T-helper 1 cell treated with Interleukin-12 subunit alpha and Interleukin-12 subunit beta and Interleukin-4 antibody, amounts not matched to agents 30 μg/mL and 1 μg/mL, for 36 hours (primary cell): ENCODE data around the gene LOC128125822.

Source experiments
- H3K27ac Mint-ChIP-seq: one replicate; pipeline ENCODE4 v1.8.0; 2021; ENCODE audit warnings: mild to moderate bottlenecking, mixed read lengths
- H3K27me3 Mint-ChIP-seq: one replicate; pipeline ENCODE4 v1.8.0; 2021; ENCODE audit warnings: low read depth, mixed read lengths
- H3K36me3 Mint-ChIP-seq: one replicate; pipeline ENCODE4 v1.8.0; 2021; ENCODE audit warnings: low read depth, mixed read lengths
- H3K4me1 Mint-ChIP-seq: one replicate; pipeline ENCODE4 v1.8.0; 2021; ENCODE audit warnings: low read depth, mixed read lengths
- H3K4me3 Mint-ChIP-seq: one replicate; pipeline ENCODE4 v1.8.0; 2021; ENCODE audit warnings: mild to moderate bottlenecking, moderate library complexity, mixed read lengths
- H3K9me3 Mint-ChIP-seq: one replicate; pipeline ENCODE4 v1.8.0; 2021; ENCODE audit warnings: mixed read lengths

Gene LOC128125822

GRCh38 chr6:63543001-63543400, 29.3 kb upstream of the LOC128125822 start:
- Mint-ChIP-seq H3K9me3 (no peaks in the 10 kb centered on the region), H3K36me3 (no peaks in the 10 kb centered on the region), H3K4me1 (peaks cover 1% of the 10 kb centered on the region), H3K4me3 (no peak overlapping the region), H3K27ac (no peak overlapping the region), H3K27me3 (peaks cover 42% of the 10 kb centered on the region)

- H3K36me3 Mint-ChIP-seq = no peaks in the 10 kb centered on the region
- H3K4me1 Mint-ChIP-seq = peaks cover 1% of the 10 kb centered on the region
- no peak overlapping the region for H3K27ac Mint-ChIP-seq
- no peak overlapping the region for H3K4me3 Mint-ChIP-seq
- H3K27me3 Mint-ChIP-seq = peaks cover 44% of the 10 kb centered on the region
- H3K9me3 Mint-ChIP-seq = no peaks in the 10 kb centered on the region
These were observed 28.3 kb upstream of the LOC128125822 start for GRCh38 chr6:63543982-63544381.

- no peak overlapping the region for H3K27ac Mint-ChIP-seq
- H3K4me1 Mint-ChIP-seq = peaks cover 1% of the 10 kb centered on the region
- no peaks in the 10 kb centered on the region for H3K9me3 Mint-ChIP-seq
- peaks cover 37% of the 10 kb centered on the region for H3K27me3 Mint-ChIP-seq
- no peaks in the 10 kb centered on the region for H3K36me3 Mint-ChIP-seq
- no peak overlapping the region for H3K4me3 Mint-ChIP-seq
These were observed 26.0 kb upstream of the LOC128125822 start for GRCh38 chr6:63546236-63546635.

GRCh38 chr6:63546697-63547096, 25.6 kb upstream of the LOC128125822 start:
- H3K4me1 Mint-ChIP-seq = peaks cover 1% of the 10 kb centered on the region
- H3K27me3 Mint-ChIP-seq = peaks cover 33% of the 10 kb centered on the region
- H3K4me3 Mint-ChIP-seq = no peak overlapping the region
- H3K36me3 Mint-ChIP-seq = no peaks in the 10 kb centered on the region
- H3K27ac Mint-ChIP-seq = no peak overlapping the region
- no peaks in the 10 kb centered on the region for H3K9me3 Mint-ChIP-seq

GRCh38 chr6:63549076-63549475, 23.2 kb upstream of the LOC128125822 start:
- Mint-ChIP-seq H3K36me3 (no peaks in the 10 kb centered on the region), H3K9me3 (no peaks in the 10 kb centered on the region), H3K27ac (no peak overlapping the region), H3K4me3 (no peak overlapping the region), H3K27me3 (peaks cover 13% of the 10 kb centered on the region), H3K4me1 (no peaks in the 10 kb centered on the region)

GRCh38 chr6:63553208-63553607, 19.1 kb upstream of the LOC128125822 start:
- Mint-ChIP-seq H3K27me3 (peaks cover 9% of the 10 kb centered on the region), H3K36me3 (no peaks in the 10 kb centered on the region), H3K9me3 (no peaks in the 10 kb centered on the region), H3K4me1 (no peaks in the 10 kb centered on the region), H3K4me3 (no peak overlapping the region), H3K27ac (no peak overlapping the region)

GRCh38 chr6:63553900-63554299, 18.4 kb upstream of the LOC128125822 start:
- Mint-ChIP-seq H3K4me1 (no peaks in the 10 kb centered on the region), H3K27ac (no peak overlapping the region), H3K27me3 (peaks cover 12% of the 10 kb centered on the region), H3K4me3 (no peak overlapping the region), H3K9me3 (no peaks in the 10 kb centered on the region), H3K36me3 (no peaks in the 10 kb centered on the region)

GRCh38 chr6:63554782-63555181, 17.5 kb upstream of the LOC128125822 start:
- Mint-ChIP-seq H3K36me3 (no peaks in the 10 kb centered on the region), H3K4me3 (no peak overlapping the region), H3K27ac (no peak overlapping the region), H3K4me1 (no peaks in the 10 kb centered on the region), H3K27me3 (peaks cover 12% of the 10 kb centered on the region), H3K9me3 (no peaks in the 10 kb centered on the region)

GRCh38 chr6:63556369-63556768, 15.9 kb upstream of the LOC128125822 start:
- H3K36me3 Mint-ChIP-seq = no peaks in the 10 kb centered on the region
- no peaks in the 10 kb centered on the region for H3K4me1 Mint-ChIP-seq
- H3K27ac Mint-ChIP-seq = no peak overlapping the region
- no peak overlapping the region for H3K4me3 Mint-ChIP-seq
- no peaks in the 10 kb centered on the region for H3K9me3 Mint-ChIP-seq
- peaks cover 15% of the 10 kb centered on the region for H3K27me3 Mint-ChIP-seq

- Mint-ChIP-seq H3K27me3 (peaks cover 17% of the 10 kb centered on the region), H3K4me3 (no peak overlapping the region), H3K4me1 (peaks cover 1% of the 10 kb centered on the region), H3K36me3 (no peaks in the 10 kb centered on the region), H3K27ac (no peak overlapping the region), H3K9me3 (no peaks in the 10 kb centered on the region)
These were observed 14.0 kb upstream of the LOC128125822 start for GRCh38 chr6:63558278-63558677.

GRCh38 chr6:63560801-63561287, 11.4 kb upstream of the LOC128125822 start:
- peaks cover 17% of the 10 kb centered on the region for H3K27me3 Mint-ChIP-seq
- H3K27ac Mint-ChIP-seq = no peak overlapping the region
- H3K4me3 Mint-ChIP-seq = no peak overlapping the region
- H3K36me3 Mint-ChIP-seq = no peaks in the 10 kb centered on the region
- H3K4me1 Mint-ChIP-seq = peaks cover 3% of the 10 kb centered on the region
- H3K9me3 Mint-ChIP-seq = no peaks in the 10 kb centered on the region

- Mint-ChIP-seq H3K9me3 (no peaks in the 10 kb centered on the region), H3K4me3 (no peak overlapping the region), H3K36me3 (no peaks in the 10 kb centered on the region), H3K27ac (no peak overlapping the region), H3K4me1 (peaks cover 3% of the 10 kb centered on the region), H3K27me3 (peaks cover 15% of the 10 kb centered on the region)
These were observed 11.0 kb upstream of the LOC128125822 start for GRCh38 chr6:63561288-63561687.

GRCh38 chr6:63563235-63563634, 9.0 kb upstream of the LOC128125822 start:
- H3K4me3 Mint-ChIP-seq = no peak overlapping the region
- peaks cover 7% of the 10 kb centered on the region for H3K27me3 Mint-ChIP-seq
- peaks cover 1% of the 10 kb centered on the region for H3K36me3 Mint-ChIP-seq
- H3K27ac Mint-ChIP-seq = no peak overlapping the region
- no peaks in the 10 kb centered on the region for H3K9me3 Mint-ChIP-seq
- H3K4me1 Mint-ChIP-seq = peaks cover 3% of the 10 kb centered on the region

- Mint-ChIP-seq H3K9me3 (no peaks in the 10 kb centered on the region), H3K27me3 (peaks cover 4% of the 10 kb centered on the region), H3K36me3 (peaks cover 1% of the 10 kb centered on the region)
These were observed 7.1 kb upstream of the LOC128125822 start for GRCh38 chr6:63565058-63565726.

GRCh38 chr6:63565727-63566596, 6.3 kb upstream of the LOC128125822 start:
- H3K4me3 Mint-ChIP-seq = no peak overlapping the region
- H3K4me1 Mint-ChIP-seq = peaks cover 3% of the 10 kb centered on the region
- H3K36me3 Mint-ChIP-seq = peaks cover 1% of the 10 kb centered on the region
- no peak overlapping the region for H3K27ac Mint-ChIP-seq
- H3K9me3 Mint-ChIP-seq = no peaks in the 10 kb centered on the region
- H3K27me3 Mint-ChIP-seq = peaks cover 4% of the 10 kb centered on the region

More at GRCh38 chr6:63565058-63565726, 7.1 kb upstream of the LOC128125822 start:
- no peak overlapping the region for H3K27ac Mint-ChIP-seq
- peaks cover 3% of the 10 kb centered on the region for H3K4me1 Mint-ChIP-seq
- no peak overlapping the region for H3K4me3 Mint-ChIP-seq
